DND-41 (cell line): ENCODE data around the gene PRM3.

ENCODE experiments used
- ATAC-seq: fragments of 200-7000 bp; cut with Tn5 transposase; 3 replicates; pipeline ENCODE4 v1.9.1; 2021; ENCODE audit warnings: low read depth; ENCODE audit not compliant: insufficient read depth
- DNase-seq: peaks from one replicate; pipeline ENCODE4 v3.0.0-alpha.2; 2020
- H2AFZ ChIP-seq: 2 replicates; pipeline ENCODE4 v1.6.0; 2012; ENCODE audit warnings: low read depth, low read length
- H3K27ac ChIP-seq: 2 replicates; pipeline ENCODE4 v1.5.1; 2012; ENCODE audit warnings: low read length, inconsistent platforms
- H3K27me3 ChIP-seq: fragments of 200-600 bp; sonication (generic); 2 replicates; pipeline ENCODE4 v1.6.0; 2012; ENCODE audit warnings: low read length, mild to moderate bottlenecking, inconsistent platforms; ENCODE audit not compliant: insufficient read depth, poor library complexity
- H3K36me3 ChIP-seq: 2 replicates; pipeline ENCODE4 v1.5.1; 2012; ENCODE audit warnings: low read length, inconsistent platforms; ENCODE audit not compliant: insufficient read depth
- H3K4me1 ChIP-seq: 2 replicates; pipeline ENCODE4 v1.5.1; 2012; ENCODE audit warnings: mild to moderate bottlenecking, low read length; ENCODE audit not compliant: insufficient read depth
- H3K4me2 ChIP-seq: 2 replicates; pipeline ENCODE4 v1.6.0; 2012; ENCODE audit warnings: mild to moderate bottlenecking, moderate library complexity, low read length, inconsistent platforms; ENCODE audit not compliant: insufficient read depth
- H3K4me3 ChIP-seq, 2 experiments: fragments of 200-600 bp in 1 of 2; shearing (Covaris generic) in 1 of 2; 2 replicates each; pipeline ENCODE4 v1.5.1; 2012 to 2016; ENCODE audit warnings: inconsistent platforms in 2 of 2, low read length in 2 of 2, mild to moderate bottlenecking in 2 of 2, low read depth in 1 of 2, moderate library complexity in 1 of 2
- H3K79me2 ChIP-seq: 2 replicates; pipeline ENCODE4 v1.6.0; 2012; ENCODE audit warnings: low read length, inconsistent platforms; ENCODE audit not compliant: insufficient read depth
- H3K9ac ChIP-seq: 2 replicates; pipeline ENCODE4 v1.6.0; 2012; ENCODE audit warnings: low read depth, mild to moderate bottlenecking, inconsistent platforms, low read length, moderate library complexity
- H3K9me3 ChIP-seq: 2 replicates; pipeline ENCODE4 v1.5.1; 2012; ENCODE audit warnings: low read length, moderate library complexity, mild to moderate bottlenecking, inconsistent platforms; ENCODE audit not compliant: insufficient read depth, severe bottlenecking
- H4K20me1 ChIP-seq: 2 replicates; pipeline ENCODE4 v1.6.0; 2012; ENCODE audit warnings: low read length; ENCODE audit not compliant: insufficient read depth
- CTCF ChIP-seq: IDR thresholded peaks from 2 replicates; pipeline ENCODE4 v1.5.1; 2012; ENCODE audit warnings: borderline replicate concordance, low read length, moderate library complexity, mild to moderate bottlenecking; ENCODE audit not compliant: poor library complexity, severe bottlenecking; ENCODE audit errors: extremely low read depth
- EZH2 ChIP-seq: IDR thresholded peaks from 3 replicates; pipeline ENCODE4 v1.6.1; 2012; ENCODE audit warnings: borderline replicate concordance, low read depth, mild to moderate bottlenecking, moderate library complexity, low read length, inconsistent platforms; ENCODE audit not compliant: severe bottlenecking

PRM3 gene

GRCh38 chr16:11272921-11273720 is at the start of gene PRM3:
Gene PRM3 (minus strand): TSS chr16:11273629. CDS start chr16:11273595, 34 bp downstream.
- no peak within 1 kb of the TSS for H3K27ac ChIP-seq
- no peaks in the 10 kb centered on the region for H3K27me3 ChIP-seq
- H3K9ac ChIP-seq, result no peak within 1 kb of the TSS
- no peaks in the 10 kb centered on the region for H3K4me1 ChIP-seq
- no peaks in the 10 kb centered on the region for H4K20me1 ChIP-seq
- H3K4me2 ChIP-seq, result no peak within 1 kb of the TSS
- no peaks in the 10 kb centered on the region for H3K36me3 ChIP-seq
- H3K79me2 ChIP-seq, result no peaks in the 10 kb centered on the region
- no peak for DNase-seq
- H3K4me3 ChIP-seq, result no peak within 1 kb of the TSS
- TF ChIP-seq CTCF, result no peak
- TF ChIP-seq EZH2, result no peak
- H2AFZ ChIP-seq, result no peak within 1 kb of the TSS
- ATAC-seq, result no peak
- no peaks in the 10 kb centered on the region for H3K9me3 ChIP-seq

- no peak overlapping the region for H3K4me3 ChIP-seq
- H4K20me1 ChIP-seq, result no peaks in the 10 kb centered on the region
- peaks cover 2% of the 10 kb centered on the region; the same call in 1 of the 2 replicates for H3K4me1 ChIP-seq
- no peaks in the 10 kb centered on the region for H3K79me2 ChIP-seq
- H3K36me3 ChIP-seq, result no peaks in the 10 kb centered on the region
- ATAC-seq (no peak), DNase-seq (no peak)
- no peak overlapping the region for H3K27ac ChIP-seq
- H3K27me3 ChIP-seq, result no peaks in the 10 kb centered on the region
- TF ChIP-seq EZH2 (no peak), CTCF (no peak)
- no peak overlapping the region for H2AFZ ChIP-seq
- H3K9me3 ChIP-seq, result no peaks in the 10 kb centered on the region
- no peak overlapping the region for H3K4me2 ChIP-seq
- H3K9ac ChIP-seq, result no peak overlapping the region
These were observed 49.4 kb upstream of the PRM3 start for GRCh38 chr16:11322823-11323222.

- Histone ChIP-seq H3K79me2 (no peaks in the 10 kb centered on the region), H3K4me2 (no peak overlapping the region), H3K4me1 (no peaks in the 10 kb centered on the region), H4K20me1 (no peaks in the 10 kb centered on the region), H3K9me3 (no peaks in the 10 kb centered on the region), H3K4me3 (no peak overlapping the region), H3K27me3 (no peaks in the 10 kb centered on the region), H3K36me3 (no peaks in the 10 kb centered on the region), H3K9ac (no peak overlapping the region), H3K27ac (no peak overlapping the region), H2AFZ (no peak overlapping the region)
- DNase-seq, result no peak
- TF ChIP-seq EZH2 (no peak), CTCF (no peak)
- no peak for ATAC-seq
These were observed 48.2 kb upstream of the PRM3 start for GRCh38 chr16:11321662-11322061.
